Measurements from ENCODE around the gene OR14I1.

OR14I1 gene

GRCh38 chr1:248702714-248703113 is at the start of gene OR14I1:
TSS of gene OR14I1 (minus strand) at chr1:248702766.
- no peak for DNase-seq

- DNase-seq, result no peak
Observed at GRCh38 chr1:248751635-248752034, 49.1 kb upstream of the OR14I1 start.

DNA sequence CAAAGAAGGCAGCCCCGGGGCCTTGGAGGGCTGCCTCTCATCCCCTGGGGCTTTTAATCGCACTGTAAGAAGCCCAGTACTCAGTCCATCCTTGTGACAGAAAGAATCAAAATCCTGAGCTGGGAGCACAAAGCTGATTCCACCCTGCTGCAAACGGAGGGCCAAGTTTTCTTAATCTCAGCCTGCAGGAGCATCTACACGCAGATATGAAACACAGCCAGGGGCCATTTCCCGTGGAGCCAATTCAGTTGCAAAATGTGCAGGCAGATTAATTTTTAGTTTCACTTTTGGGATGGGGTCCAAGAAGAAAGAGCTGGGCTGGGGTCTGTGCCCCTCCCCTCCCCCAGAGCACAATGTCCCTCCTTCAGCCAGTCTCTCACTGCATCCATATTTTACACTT is 48.6 kb upstream of the OR14I1 start:
- DNase-seq, result no peak

GRCh38 chr1:248750496-248750895 is 47.9 kb upstream of the OR14I1 start:
- DNase-seq, result no peak

DNA sequence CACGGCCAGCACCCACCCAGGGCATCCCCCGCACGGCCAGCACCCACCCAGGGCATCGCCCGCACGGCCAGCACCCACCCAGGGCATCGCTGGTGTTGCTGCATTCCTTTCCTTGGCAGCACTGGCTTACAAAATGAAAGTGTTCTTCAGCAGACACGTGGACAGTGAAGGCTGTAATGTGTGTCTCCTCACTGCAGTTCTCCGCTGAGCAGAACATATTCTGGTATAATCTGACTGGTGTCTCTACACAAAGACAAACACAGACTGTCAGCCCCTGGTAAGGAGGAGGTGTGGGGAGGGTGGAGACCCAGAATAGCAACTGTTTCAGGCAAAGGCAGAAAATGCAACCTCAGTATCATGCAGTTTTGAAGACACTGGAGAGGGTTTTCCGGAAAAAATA is 45.6 kb upstream of the OR14I1 start:
- no peak for DNase-seq

- no peak for DNase-seq
Observed at GRCh38 chr1:248740876-248741275, 38.3 kb upstream of the OR14I1 start.

DNA sequence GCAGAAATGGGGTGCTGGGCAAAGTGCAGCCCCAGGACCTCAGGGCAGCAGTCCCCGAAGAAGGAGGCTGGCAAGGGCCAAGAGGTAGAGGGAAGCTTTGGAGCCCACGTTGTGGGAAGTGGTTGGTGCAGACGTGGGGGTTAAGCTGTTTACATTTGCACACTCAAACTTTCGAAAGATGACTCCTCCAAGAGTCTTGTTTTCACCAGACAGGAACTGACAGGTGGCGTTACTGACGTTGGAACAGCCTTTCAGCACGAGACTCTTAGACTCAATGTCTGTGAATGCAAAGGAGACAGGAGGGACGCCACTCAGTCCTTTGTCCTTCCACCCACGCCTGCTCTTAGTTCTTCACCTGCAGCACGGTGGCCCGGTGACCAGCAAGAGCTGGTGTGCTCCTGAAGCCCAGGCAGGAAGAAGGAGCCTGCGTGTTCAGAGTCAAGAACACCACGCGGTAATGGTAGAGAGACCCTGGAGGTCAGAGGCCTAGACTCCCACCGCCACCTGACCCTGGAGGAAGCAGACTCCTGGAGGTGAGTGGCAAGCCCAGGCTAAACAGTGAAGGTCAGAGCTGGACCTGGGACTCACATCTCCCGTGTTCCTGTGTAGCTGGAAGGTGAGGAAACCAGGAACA is 37.1 kb upstream of the OR14I1 start:
- DNase-seq, result no peak

- no peak for DNase-seq
Observed at GRCh38 chr1:248737457-248737856, 34.9 kb upstream of the OR14I1 start.

GRCh38 chr1:248736977-248737376 is 34.4 kb upstream of the OR14I1 start:
- DNase-seq, result peak; percentile 13

GRCh38 chr1:248733566-248733965 is 31.0 kb upstream of the OR14I1 start:
- DNase-seq, result no peak

DNA sequence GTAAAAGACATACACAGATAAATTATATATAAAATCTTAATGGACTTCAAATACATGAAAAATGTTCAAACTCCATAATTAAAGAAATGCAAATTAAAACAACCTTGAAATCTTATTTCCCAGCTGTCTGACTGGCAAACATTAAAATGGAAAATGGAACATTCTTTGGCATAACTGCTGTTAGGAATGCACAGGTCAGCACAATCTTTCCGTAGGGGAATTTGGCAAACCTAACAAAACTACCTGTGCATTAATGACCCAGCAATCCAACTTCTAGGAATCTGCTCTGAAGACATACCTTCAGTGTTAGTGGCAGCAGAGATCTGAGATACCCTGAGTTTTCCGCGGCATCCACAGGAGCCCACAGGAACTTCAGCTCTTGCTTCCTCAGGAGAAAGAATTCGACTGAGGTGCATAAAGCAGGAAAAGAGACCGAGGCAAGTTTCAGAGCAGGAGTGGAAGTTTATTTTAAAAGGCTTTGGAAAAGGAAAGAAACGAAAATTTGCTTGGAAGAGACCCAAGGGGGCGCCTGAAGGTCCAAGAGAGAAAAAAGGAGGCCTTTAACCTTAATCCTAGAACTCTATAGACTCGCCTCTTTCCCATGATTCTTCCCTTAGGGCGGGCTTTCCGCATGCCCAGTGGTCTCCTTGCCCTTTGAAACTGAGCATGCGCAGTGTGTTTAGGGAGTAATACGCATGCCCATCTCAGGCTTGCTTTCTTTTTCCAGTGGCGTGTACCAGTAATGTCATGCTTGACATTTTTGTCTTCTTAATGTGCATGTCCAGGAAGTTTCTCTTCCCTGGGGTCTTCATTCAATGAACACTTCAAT is 28.2 kb upstream of the OR14I1 start:
- DNase-seq, result no peak

GRCh38 chr1:248714248-248714647 is 11.7 kb upstream of the OR14I1 start:
- no peak for DNase-seq

GRCh38 chr1:248710305-248710900 is 7.8 kb upstream of the OR14I1 start:
- peak; percentile 81 for DNase-seq

DNA sequence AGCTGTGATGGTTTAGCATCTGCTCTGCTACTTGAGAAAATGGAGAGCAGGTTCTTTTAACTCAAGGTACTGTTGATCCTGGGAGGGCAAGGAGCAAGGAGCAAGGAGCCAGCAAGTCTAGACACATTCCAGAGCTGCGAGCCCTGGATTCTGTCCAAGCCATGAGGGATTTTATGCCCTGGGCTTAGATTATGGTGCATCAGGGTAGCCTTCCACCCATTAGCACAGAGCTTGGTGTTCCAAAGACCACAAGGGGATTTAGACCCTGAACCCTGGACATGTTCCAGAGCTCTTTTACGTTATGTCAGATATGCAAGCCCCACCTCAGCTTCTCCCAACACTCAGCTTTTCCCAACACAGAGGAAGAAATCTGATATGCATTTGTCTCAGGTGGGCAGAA is 2.0 kb upstream of the OR14I1 start:
- no peak for DNase-seq

GRCh38 chr1:248703674-248704073 is 1.1 kb upstream of the OR14I1 start:
- DNase-seq, result peak; percentile 20

DNA sequence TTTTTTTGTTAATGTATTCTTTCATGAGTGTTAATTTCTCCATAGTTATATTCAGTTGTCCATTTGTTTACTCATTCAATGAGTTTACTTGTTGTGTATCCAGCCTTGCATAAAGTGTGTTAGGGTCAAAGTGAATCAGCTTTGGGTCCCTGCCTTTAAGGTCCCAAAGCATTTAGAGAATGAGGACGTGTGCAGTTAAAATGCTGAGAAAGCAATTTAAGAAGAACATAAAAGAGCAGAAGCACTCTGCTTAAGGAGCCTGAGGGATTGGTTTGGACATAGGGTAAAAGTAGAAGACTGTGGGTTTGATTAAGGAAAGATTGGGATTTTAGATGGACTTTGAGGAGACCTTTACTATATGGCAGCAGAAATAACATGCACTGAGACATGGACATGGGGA is 3.5 kb downstream of the OR14I1 start:
- DNase-seq, result no peak

DNA sequence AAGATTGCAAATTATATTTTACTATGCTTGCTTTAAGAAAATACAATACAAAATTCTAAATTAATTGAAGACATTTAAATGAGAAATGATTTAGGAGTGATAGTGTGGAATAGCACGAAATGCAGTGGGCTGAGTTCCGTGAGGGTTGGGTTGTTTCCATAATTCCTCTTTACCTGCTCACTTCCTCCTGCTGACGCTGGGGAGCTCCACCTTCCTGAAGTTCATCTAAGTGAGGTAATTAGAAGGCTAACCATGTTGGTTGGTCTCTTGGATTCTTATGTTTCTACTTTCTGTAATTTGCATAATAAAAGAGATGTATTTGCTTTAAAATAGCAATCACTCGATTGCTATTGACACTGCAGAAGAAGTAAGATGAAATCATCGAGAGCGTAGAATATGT is 4.7 kb downstream of the OR14I1 start:
- no peak for DNase-seq

DNA sequence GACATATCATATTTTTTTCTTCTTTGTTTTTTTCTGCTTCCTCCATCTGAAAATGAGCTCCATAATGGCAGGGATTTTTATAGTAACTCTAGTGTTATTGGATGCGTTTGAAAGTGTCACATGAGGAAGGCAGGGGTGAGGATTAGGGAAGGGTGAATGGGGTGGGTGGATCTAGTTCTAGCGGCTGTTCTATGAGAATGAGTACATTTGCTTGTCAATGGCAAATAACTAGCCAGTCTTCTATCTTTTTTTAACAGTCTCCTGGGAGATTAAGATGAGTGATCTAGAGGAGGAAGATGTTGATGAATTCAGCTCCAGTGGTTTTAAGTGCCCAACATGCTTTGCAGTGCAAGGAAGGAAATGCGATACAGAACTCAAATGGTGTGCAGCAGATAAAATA is 5.8 kb downstream of the OR14I1 start:
- DNase-seq, result no peak

GRCh38 chr1:248696261-248696660 is 6.3 kb downstream of the OR14I1 start:
- peak; percentile 40 for DNase-seq

GRCh38 chr1:248695451-248696132 is 7.0 kb downstream of the OR14I1 start:
- DNase-seq, result no peak

- DNase-seq, result no peak
Observed at GRCh38 chr1:248691567-248692155, 10.9 kb downstream of the OR14I1 start.

- no peak for DNase-seq
Observed at GRCh38 chr1:248688527-248689298, 13.9 kb downstream of the OR14I1 start.
